A204.1 (cell line): Measurements from ENCODE around the gene CCDC6.
"Not testable (repeated sequence)": the region's sequence is repeated elsewhere in the genome, so short reads cannot be mapped to it uniquely, and the experiment has no call there.

ENCODE experiments used
- FAIRE-seq: peaks from 2 replicates; lab custom pipeline; 2012; peaks lifted over from hg19 to GRCh38; lab: Jason Lieb, UNC

CCDC6 gene

GRCh38 chr10:59754951-59755350 lies 151.4 kb downstream of the CCDC6 start:
- FAIRE-seq, result no peak

DNA sequence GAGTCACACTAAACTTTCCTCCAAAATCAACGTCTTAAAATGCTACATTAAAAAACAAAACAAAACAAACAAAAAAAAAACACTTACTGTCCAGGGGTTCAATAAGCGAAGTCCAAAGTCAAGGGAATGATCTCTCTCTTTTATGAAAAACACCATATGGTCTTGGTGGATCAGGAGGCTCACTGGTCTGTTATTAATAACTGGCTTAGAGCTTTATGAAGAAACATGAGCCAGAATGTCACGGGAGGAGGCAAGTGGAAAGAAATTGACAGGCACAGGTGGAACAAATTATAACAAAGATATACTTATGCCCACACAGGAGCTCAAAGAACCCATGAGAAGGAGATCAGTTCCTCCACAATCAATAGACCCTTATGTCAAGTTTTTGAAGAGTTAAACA lies 153.1 kb downstream of the CCDC6 start, which contains the start of gene MRLN:
TSS of gene MRLN (minus strand) at position 189 of the 400 bp plus-strand sequence.
- FAIRE-seq, result no peak

DNA sequence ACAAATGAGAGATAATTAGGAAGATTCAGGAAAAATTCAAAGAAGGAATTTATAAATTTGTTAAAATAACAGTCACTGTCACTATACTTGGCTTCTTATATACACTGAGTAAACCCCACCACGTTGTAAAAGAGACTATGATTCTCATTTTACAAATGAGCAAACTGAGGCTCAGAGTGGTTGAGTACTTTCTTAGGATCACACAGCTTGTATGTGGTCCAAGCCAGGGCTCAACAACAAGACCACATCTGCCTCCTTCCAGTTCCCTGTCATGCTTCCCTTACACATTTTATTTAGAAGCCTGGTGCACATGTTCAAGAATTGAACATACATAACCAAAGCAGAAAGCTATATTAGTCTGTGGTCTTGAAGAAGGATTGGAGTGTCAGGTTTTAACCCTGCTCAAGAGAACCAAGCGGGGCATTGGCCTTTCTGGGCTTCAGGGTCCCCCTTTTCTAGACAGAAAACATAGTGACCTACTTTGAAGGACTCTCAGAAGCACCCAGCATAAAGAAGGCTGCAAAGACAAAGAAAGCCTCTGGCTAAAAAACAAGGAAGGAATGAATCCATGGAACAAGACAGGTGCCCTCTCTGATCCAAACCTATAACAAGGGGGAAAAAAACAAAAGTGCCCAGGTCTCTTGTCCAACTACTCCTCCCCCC lies 153.9 kb downstream of the CCDC6 start:
- FAIRE-seq, result no peak

GRCh38 chr10:59750155-59750945 lies 156.0 kb downstream of the CCDC6 start:
- FAIRE-seq, result no peak

DNA sequence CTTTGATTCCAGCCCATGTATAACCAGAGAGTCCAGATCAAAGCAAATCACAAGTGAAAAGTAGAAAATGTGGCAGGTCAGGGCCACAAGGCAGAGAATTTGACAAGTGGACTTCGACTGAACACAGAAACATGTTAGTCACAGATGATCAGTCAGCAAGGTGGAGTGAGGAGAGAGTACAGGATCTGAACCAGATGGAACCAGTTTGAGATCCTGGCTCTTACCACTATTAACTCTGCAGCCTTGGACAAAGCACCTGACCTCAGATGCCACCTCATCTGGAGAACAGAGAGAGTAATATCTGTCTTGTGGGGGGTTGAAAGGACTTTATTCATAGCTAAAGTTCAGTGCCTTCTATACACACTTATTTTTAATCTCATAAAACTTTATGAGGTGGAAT lies 157.5 kb downstream of the CCDC6 start:
- no peak for FAIRE-seq

DNA sequence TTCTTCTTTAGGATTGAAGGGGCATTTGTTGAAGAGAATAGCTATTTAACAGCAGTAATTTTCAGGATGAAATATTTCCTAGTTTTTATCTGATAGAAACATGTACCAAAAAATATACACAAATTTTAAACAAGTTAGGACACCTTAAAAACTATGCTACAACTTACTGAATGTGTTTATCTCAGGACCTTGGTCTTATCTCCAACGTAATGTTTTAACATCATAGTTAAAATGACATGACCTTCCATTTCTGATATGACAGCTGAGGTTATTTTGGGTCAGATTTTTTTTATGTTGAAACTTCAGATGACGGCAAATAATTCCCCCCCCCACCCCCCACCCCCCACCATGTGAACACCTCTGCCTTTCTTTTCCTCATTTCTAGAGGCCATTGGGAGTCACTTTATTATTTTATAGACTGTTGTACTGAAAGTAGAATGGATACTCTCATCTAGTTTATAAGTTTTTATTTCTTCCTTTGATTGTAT lies 161.1 kb downstream of the CCDC6 start:
- FAIRE-seq, result no peak

DNA sequence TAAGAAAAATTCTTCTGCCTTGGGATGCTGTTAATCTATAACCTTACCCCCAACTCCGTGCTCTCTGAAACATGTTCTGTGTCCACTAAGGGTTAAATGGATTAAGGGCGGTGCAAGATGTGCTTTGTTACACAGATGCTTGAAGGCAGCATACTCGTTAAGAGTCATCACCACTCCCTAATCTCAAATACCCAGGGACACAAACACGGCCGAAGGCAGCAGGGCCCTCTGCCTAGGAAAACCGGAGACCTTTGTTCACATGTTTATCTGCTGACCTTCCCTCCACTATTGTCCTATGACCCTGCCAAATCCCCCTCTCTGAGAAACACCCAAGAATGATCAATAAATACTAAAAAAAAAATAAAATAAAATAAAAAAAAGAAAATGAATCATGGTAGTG lies 161.6 kb downstream of the CCDC6 start:
- not testable (repeated sequence) for FAIRE-seq

DNA sequence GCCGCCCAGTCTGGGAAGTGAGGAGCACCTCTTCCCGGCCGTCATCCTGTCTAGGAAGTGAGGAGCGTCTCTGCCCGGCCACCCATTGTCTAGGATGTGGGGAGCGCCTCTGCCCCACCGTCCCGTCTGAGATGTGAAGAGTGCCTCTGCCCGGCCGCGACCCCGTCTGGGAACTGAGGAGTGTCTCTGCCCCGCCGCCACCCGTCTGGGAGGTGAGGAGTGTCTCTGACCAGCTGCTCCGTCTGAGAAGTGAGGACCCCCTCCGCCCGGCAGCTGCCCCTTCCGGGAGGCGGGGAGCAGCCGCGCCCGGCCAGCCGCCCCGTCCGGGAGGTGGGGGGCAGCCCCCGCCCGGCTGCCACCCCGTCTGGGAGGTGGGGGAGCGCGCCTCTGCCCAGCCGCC lies 162.2 kb downstream of the CCDC6 start:
- FAIRE-seq, result not testable (repeated sequence)

DNA sequence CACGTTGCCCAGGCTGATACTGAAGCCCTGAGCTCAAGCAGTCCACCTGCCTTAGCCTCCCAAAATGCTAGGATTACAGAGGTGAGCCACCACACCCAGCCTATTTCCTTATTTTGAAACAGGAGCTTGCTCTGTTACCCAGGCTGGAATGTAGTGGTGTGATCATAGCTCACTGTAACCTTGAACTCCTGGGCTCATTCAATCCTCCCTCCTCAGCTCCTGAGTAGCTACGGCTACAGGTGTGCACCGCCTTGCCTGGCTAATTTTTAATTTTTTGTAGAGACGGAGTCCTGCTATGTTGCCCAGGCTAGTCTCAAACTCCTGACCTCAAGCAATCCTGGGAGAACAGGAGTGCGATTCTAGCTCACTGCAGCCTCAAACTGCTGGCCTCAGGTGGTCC lies 164.8 kb downstream of the CCDC6 start:
- no peak for FAIRE-seq

DNA sequence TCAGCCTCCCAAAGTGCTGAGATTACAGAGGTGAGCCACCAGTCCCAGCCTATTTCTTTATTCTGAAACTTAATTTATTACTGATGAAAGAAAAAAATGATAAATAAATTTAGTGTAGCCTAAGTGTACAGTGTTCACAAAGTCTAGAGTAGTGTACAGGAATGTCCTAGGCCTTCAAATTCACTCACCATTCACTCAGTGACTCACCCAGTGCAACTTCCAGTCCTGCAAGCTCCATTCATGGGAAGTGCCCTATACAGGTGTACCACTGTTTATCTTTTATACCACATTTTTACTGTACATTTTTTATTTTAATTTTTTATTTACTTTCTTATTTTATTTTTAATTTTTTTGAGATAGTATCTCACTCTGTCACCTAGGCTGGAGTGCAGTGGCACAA lies 165.3 kb downstream of the CCDC6 start:
- no peak for FAIRE-seq
